ENCODE data around the gene EGLN1. TPM values are rescaled to one million over a fixed set of nuclear protein-coding genes. Genes with fewer than 3 reads are reported as not detected.

Gene EGLN1
- total RNA-seq, 1 experiment from 2014 or later: 57.8 TPM

GRCh38 chr1:231396643-231397042, 25.4 kb downstream of the EGLN1 start:
- peak; percentile 31 for DNase-seq (ENCODE audit: low spot score)

DNA sequence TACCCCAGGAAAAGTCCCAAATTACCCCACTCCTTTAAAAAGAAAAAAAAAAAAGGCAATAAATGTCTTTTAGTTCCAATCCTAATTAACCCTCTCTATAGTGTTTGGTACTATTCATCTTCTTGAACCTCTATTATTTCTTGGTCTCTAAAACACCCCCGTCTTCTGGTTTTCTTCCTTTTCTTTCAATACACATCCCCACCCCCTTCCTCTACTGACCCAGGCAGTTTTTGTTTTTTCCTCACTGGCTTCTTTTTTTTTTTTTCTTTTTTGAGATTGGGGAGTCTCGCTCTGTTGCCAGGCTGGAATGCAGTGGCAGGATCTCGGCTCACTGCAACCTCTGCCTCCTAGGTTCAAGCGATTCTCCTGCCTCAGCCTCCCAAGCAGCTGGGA, 26.1 kb downstream of the EGLN1 start:
- DNase-seq (ENCODE audit: low spot score): no peak

DNA sequence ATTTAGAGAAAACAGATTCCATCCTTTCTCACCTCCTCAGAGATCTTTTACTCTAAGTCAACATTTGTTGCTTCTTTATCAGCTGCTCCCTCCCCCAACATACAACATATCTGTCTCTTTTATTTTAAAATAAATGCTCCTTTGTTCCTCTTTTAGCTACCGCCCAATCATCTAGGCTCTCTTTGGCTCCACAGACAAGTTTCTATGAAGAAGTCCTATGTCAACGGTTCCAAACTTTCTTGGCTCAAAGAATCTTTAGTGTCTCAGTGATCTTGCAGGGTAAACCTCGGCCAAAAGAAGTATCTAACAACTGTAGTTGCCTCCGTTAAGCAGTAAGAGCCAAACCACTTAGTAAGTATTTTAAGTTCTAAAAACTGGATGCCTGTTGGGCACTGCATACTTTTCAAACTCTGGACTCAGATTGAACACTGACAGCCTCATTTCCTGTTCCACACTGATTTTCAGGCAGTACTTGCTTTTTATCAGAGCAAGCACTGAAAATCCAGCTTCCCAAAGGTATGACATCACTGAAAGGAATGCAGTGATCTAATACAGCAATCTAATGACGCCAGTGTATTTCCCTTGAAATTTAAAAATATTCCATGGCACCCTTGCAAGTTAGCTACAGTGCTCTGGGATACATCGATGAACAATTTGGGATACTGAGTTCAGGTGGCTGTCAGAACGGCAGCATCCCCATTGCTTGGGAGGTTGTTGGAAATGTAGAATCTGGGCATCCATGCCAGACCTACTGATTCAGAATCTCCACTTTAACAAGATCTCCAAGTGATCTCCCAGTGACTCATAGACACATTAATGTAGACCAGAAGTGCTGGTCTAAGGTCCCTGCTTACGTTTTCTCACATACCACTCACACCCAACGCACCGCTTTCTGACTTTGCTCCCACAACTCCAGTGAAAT, 26.8 kb downstream of the EGLN1 start:
- peak; percentile 97 for DNase-seq (ENCODE audit: low spot score)

DNA sequence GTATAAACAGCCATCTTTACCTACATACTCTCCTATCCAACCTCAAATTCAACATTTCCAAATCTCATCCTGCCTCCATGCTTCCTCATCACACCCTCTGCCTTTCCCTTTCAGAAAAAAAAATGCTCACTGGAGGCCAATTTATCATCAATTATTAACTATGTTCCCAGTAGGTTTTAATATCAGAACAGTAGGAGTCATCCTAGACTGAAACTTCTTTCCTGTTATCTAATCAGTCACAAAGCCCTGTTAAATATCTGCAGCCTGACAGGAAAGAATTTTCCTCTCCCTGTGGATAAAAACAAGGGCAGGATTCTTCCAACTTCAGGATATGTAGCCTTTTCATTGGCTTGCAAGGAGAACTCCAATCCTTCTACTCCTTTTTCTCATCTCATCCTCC, 28.4 kb downstream of the EGLN1 start:
- DNase-seq (ENCODE audit: low spot score): peak; percentile 21

GRCh38 chr1:231392389-231393131, 29.5 kb downstream of the EGLN1 start:
- DNase-seq (ENCODE audit: low spot score): no peak

DNA sequence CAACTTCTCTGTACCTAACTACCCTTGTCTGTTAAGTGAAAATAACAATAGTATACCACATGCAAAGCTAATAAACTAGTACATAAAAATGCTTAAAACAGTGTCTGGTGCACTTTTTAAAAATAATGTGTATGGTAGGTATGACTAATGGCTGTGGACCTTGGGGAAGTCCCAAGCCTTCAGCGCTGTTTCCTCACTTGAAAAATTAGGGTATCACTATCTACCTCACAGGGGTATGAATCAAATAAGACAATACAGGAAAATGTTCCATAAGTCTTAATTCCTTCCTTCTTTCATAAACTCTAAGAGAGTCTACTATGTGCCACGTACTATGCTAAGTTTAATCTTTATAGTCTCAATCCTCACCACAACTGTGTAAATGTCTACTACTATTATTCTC, 32.0 kb downstream of the EGLN1 start:
- peak; percentile 82 for DNase-seq (ENCODE audit: low spot score)

GRCh38 chr1:231387770-231388669, 34.1 kb downstream of the EGLN1 start:
- peak; percentile 73 for DNase-seq (ENCODE audit: low spot score)

DNA sequence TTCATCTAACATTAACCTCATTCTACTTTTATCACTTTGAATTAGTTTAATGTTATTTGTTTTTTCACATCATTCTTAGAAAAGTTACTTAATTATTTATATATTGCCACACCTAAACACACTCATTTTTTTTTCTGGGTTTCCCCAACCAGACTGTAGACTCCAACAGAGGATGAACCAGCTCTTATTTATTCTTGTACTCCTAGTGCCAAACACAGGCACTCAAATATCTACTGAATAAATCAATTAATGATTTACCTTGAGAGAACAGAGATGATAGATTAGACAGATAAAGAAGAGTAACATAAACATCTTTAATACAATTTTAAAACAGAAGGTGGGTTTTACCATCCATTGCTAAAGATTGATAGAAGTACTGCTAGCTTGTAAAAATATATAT, 35.6 kb downstream of the EGLN1 start:
- no peak for DNase-seq (ENCODE audit: low spot score)

DNA sequence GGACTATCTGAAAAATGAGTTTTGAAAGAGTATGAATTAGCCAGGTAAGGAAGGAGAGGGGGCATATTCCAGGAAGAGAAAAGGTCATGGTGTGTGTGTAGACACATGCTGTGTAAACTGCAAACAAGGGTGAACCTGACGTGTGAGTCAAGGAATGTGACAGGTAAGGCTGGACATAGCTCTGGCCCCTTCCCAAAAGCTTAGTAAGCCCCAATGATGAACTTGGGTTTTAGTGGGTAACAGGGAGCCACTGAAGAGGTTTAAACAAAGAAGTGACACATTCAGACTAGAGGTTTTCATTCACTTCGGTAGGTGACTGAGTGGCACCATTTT, 36.7 kb downstream of the EGLN1 start:
- peak; percentile 24 for DNase-seq (ENCODE audit: low spot score)

DNA sequence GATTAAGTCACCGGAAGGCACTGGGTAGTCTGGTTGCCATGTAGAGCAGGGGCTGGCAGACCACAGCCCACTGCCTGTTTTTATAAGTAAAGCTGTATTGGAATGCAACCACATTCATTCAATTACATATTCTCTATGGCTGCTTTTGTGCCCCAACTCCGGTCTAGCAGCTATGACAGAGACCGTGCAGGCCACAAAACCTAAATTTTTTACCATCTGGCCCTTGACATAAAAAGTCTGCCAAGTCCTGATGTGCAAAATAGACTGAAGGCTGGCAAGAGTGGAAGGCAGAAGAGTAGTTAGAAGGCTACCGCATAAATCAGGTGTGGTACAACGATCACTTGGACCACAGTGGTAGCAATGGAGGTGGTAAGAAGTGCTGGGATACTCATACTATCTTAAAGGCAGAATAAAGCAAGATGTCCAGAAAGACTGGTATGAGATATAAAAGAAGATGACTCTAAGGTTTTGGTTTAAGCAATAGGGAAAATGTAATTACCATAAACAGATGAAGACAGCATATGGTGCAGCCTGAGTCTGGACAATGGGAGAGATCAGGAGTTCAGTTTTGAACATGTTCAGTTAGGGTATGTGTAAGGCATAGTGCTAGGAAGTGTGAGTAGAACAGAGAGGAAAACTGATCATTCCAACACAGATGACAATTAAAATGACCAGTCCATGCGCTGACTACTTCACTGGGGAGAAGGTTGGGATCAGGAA, 37.2 kb downstream of the EGLN1 start:
- DNase-seq (ENCODE audit: low spot score): no peak

DNA sequence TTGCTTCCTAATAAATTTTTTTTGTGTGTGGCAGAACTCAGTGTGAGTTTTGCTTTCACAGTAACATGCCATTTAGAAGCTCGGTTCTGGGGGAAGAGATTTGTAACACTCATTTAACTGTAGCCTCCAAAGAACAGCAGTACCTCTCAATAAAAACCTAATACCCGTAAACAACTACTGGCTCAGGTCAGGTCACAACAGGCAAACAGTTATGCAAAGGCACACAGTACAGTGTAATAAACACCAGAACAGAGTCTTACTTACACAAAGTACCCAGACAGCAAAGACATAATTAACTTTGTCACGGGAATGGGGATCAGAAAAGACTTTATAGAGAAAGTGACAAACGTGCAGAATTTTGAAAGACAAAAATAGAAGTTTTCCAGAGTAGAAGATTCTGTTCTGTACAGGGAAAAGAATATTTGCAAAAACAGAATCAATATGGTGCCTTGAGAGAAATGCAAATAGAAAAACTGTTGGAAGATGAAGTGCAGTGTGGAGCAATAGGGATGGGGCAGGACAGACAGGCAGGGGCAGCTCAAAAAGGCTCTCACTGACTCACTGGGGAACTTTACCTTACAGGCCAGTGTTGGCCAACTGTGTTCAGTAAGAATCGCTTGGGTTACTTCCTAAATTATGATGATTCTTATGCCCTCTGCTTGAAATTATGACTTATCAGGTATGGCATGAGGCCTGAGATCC, 38.8 kb downstream of the EGLN1 start:
- no peak for DNase-seq (ENCODE audit: low spot score)

DNA sequence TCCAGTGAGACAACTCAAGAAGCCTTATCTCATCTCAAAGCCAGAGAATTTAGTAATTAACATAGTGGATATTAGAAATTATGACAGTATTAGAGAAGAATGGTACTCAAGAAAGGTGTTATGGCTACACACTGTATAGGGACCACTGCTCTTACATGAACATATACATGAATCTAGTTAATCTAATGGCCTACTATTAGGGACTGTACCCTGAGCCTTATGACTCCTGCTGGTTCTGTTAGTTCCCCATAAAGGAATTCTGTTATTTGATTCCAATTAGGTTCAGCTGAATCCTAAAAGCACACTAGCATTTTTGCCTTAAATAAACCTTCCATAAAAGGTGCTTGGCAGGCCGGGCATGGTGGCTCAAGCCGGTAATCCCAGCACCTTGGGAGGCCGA, 39.7 kb downstream of the EGLN1 start:
- no peak for DNase-seq (ENCODE audit: low spot score)

DNA sequence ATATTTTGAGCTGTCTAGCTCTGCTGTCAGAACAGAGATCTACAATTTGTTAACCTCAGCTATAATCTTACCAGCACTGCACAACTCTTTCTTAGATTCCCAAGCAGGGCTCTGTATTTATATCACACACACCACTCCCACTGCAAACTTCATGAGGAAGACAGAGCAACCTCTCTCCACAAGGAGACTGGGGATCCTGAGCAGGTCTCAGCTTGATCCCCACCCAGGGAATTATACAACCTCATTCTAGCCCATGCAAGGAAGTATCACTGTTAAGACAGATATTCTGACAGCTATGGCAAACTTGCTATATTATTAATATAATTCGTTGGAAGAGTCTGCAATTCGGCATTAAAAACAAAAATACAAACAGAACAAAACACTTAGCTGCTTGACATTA, 40.4 kb downstream of the EGLN1 start:
- no peak for DNase-seq (ENCODE audit: low spot score)

DNA sequence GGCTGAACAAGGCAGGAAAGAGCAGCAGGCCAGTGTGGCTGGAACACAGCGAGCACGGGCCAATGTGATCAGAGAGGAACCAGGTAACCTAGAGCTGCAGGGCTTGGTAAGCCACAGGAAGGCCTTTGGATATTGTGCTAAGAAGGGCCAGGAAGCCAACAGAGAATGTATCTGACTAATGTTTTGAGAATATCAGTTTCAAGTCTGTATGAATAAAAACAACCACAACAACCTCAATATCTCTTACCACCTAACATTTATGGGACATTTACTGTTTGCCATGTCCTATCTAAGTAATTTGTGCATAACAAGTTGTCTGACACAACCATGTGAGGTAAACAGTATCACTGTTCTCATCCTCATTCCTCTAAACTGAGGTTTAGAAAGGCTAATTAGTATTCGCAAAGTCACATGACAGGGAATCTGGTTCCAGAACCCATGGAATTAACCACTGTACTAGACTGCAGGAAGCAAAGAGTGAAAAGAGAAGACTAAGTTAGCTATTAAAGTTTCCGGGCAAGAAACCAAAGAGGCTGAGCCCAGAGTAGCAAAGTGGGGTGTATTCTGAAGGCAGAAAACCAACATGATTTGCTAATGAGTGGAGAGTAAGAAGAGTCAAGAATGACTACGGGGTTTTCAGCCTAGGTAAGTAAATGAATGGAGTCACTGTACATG, 45.1 kb downstream of the EGLN1 start:
- DNase-seq (ENCODE audit: low spot score): no peak

DNA sequence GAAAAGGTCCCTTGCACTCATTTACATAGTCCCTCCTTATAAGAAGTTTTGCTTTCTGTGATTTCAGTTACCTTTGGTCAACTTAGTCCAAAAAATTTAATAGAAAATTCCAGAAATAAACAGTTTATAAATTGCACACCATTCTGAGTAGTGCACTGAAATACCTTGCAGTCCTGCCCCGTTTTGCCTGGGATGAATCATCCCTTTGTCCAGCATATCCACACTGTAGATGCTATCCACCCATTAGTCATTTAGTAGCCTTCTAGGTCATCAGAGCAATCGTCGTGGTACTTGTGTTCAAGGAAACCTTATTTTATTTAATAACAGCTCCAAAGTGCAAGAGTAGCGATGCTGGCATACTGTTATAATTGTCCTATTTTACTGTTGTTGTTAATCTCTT, 46.0 kb downstream of the EGLN1 start:
- peak; percentile 25 for DNase-seq (ENCODE audit: low spot score)

- DNase-seq (ENCODE audit: low spot score): no peak
Observed at GRCh38 chr1:231374394-231374793, 47.7 kb downstream of the EGLN1 start.

DNA sequence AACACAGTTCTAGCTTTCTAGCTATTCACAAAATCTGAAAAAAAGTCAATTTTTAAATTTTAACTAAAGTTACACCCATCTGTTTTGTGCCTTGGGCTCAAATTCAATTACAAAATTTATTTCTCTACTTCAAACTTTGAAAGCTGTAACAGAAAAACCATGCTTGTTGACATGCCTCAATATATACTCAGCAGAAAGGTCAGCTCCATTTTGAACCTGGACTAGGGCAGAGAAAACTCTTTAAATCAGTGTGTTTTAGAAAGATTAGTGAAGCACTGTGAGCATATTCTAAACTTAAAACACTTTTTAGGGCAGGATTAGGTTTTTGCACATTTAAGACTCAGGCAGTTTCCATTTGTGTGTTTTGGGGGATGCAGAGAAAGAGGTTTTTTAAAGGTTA, 49.6 kb downstream of the EGLN1 start:
- DNase-seq (ENCODE audit: low spot score): no peak

- no peak for DNase-seq (ENCODE audit: low spot score)
Observed at GRCh38 chr1:231369282-231369681, 52.8 kb downstream of the EGLN1 start.

DNA sequence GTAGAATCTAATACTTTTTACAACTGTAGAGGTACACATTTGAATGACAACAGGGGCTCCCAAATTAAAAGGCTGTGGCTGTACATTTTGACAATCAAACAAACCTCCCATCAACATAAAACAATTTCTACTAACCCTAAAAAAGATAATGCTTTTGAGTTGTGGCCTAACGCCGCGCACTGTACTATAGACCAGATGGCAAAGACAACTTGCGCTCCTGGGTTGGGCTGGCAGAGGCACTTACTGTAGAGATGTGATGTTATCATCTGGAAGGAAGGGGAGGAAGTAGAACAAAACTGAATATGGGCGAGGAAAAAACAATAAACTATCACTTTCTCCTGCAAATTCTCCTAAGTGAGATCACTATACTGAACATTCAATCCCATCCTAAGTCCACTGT, 57.9 kb downstream of the EGLN1 start:
- no peak for DNase-seq (ENCODE audit: low spot score)

DNA sequence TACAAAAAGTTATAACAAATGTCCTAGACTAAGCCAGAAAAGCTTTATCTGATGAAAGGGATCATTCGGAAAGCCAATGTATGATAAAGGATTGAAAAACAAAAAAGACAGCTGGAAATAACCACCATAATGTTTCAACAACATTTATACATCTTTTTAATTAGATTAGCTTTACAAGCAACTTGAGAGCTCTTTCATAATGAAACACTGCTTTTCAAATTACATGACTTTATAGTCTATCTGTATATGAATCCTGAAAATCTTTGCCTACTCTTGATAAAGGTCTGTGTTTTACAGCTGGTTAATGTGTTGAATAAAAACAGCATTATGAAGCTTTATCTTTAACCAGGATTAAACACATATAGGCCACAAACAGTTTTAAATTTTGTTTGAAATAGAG, 58.5 kb downstream of the EGLN1 start:
- no peak for DNase-seq (ENCODE audit: low spot score)
